GM23338 (cell line): ENCODE results near the gene HACD1. TPM values are rescaled to one million over a fixed set of nuclear protein-coding genes. Genes with fewer than 3 reads are reported as not detected.

ENCODE experiments used
- ATAC-seq: fragments of 200-7000 bp; cut with Tn5 transposase; 3 replicates; pipeline ENCODE4 v1.9.1; 2020
- DNase-seq: peaks from one replicate; pipeline ENCODE4 v3.0.0-alpha.2; 2015; ENCODE audit warnings: low spot score
- H2AFZ ChIP-seq: fragments of 200-600 bp; sonication (generic); 2 replicates; pipeline ENCODE4 v1.8.0; 2016; ENCODE audit warnings: antibody characterized with exemption, mild to moderate bottlenecking, moderate library complexity
- H3F3A ChIP-seq: fragments of 200-600 bp; sonication (generic); replicated peaks from 2 replicates; pipeline ENCODE4 v1.8.0; 2017; ENCODE audit warnings: antibody characterized with exemption, mixed run types, low read depth
- H3K27ac ChIP-seq: fragments of 200-600 bp; sonication (generic); 2 replicates; pipeline ENCODE4 v1.6.1; 2016; ENCODE audit warnings: low read depth
- H3K27me3 ChIP-seq: fragments of 200-600 bp; sonication (generic); 2 replicates; pipeline ENCODE4 v1.8.0; 2016; ENCODE audit warnings: mild to moderate bottlenecking, mixed run types, moderate library complexity; ENCODE audit not compliant: insufficient read depth
- H3K36me3 ChIP-seq: fragments of 200-600 bp; sonication (generic); 2 replicates; pipeline ENCODE4 v1.8.0; 2016; ENCODE audit warnings: mild to moderate bottlenecking; ENCODE audit not compliant: insufficient read depth
- H3K4me1 ChIP-seq: fragments of 200-600 bp; sonication (generic); 2 replicates; pipeline ENCODE4 v1.8.0; 2016; ENCODE audit warnings: mild to moderate bottlenecking, moderate library complexity; ENCODE audit not compliant: insufficient read depth
- H3K4me2 ChIP-seq: fragments of 200-600 bp; sonication (generic); 2 replicates; pipeline ENCODE4 v1.7.1; 2017; ENCODE audit warnings: mixed run types
- H3K4me3 ChIP-seq: fragments of 200-600 bp; sonication (generic); 2 replicates; pipeline ENCODE4 v1.6.1; 2016; ENCODE audit warnings: mixed run types
- H3K79me2 ChIP-seq: fragments of 200-600 bp; sonication (generic); replicated peaks from 2 replicates; pipeline ENCODE4 v1.8.0; 2017; ENCODE audit warnings: mild to moderate bottlenecking; ENCODE audit not compliant: insufficient read depth
- H3K9me2 ChIP-seq: fragments of 200-600 bp; sonication (generic); 2 replicates; pipeline ENCODE4 v1.8.0; 2017; ENCODE audit not compliant: insufficient read depth
- H4K20me1 ChIP-seq: fragments of 200-600 bp; sonication (generic); replicated peaks from 2 replicates; pipeline ENCODE4 v1.8.0; 2017; ENCODE audit warnings: mild to moderate bottlenecking; ENCODE audit not compliant: insufficient read depth
- H3K27ac Mint-ChIP-seq: 2 replicates; pipeline ENCODE4 v1.8.0; 2020; ENCODE audit warnings: inconsistent platforms, mild to moderate bottlenecking, moderate library complexity, mixed read lengths
- H3K27me3 Mint-ChIP-seq: 3 replicates; pipeline ENCODE4 v1.8.0; 2022; ENCODE audit warnings: low read depth, mild to moderate bottlenecking, moderate library complexity, mixed read lengths, inconsistent platforms; ENCODE audit not compliant: insufficient read depth, poor library complexity
- H3K36me3 Mint-ChIP-seq: 3 replicates; pipeline ENCODE4 v1.8.0; 2021; ENCODE audit warnings: low read depth, mild to moderate bottlenecking, inconsistent platforms, moderate library complexity, mixed read lengths
- H3K4me1 Mint-ChIP-seq: 3 replicates; pipeline ENCODE4 v1.8.0; 2020; ENCODE audit warnings: mild to moderate bottlenecking, inconsistent platforms, mixed read lengths
- H3K4me3 Mint-ChIP-seq: 3 replicates; pipeline ENCODE4 v1.8.0; 2021; ENCODE audit warnings: moderate library complexity, mild to moderate bottlenecking, inconsistent platforms, mixed read lengths
- H3K9me3 Mint-ChIP-seq: 3 replicates; pipeline ENCODE4 v1.8.0; 2020; ENCODE audit warnings: moderate library complexity, mild to moderate bottlenecking, inconsistent platforms, mixed read lengths
- CREB1 ChIP-seq: fragments of 250-450 bp; sonication (Bioruptor Pico); IDR thresholded peaks from 2 replicates; pipeline ENCODE4 v1.5.0; 2020; ENCODE audit warnings: low read depth, mild to moderate bottlenecking, moderate library complexity
- EZH2 ChIP-seq: fragments of 200-600 bp; sonication (generic); IDR thresholded peaks from one replicate; pipeline ENCODE4 v1.8.0; 2017; ENCODE audit warnings: antibody characterized with exemption, mild to moderate bottlenecking, low read depth; ENCODE audit not compliant: unreplicated experiment
- EZH2phosphoT487 ChIP-seq: fragments of 200-600 bp; sonication (generic); IDR thresholded peaks from one replicate; pipeline ENCODE4 v1.8.1; 2018; ENCODE audit warnings: antibody characterized with exemption; ENCODE audit not compliant: unreplicated experiment
- JUNB ChIP-seq: IDR thresholded peaks from one replicate; pipeline ENCODE4 v1.6.1; 2016; ENCODE audit warnings: antibody characterized with exemption; ENCODE audit not compliant: unreplicated experiment
- NANOG ChIP-seq: IDR thresholded peaks from 2 replicates; pipeline ENCODE4 v1.6.1; 2016; ENCODE audit warnings: antibody characterized with exemption, borderline replicate concordance
- POLR2AphosphoS5 ChIP-seq: IDR thresholded peaks from 2 replicates; pipeline ENCODE4 v1.6.1; 2016; ENCODE audit warnings: antibody characterized with exemption, low read depth
- STAT1 ChIP-seq: IDR thresholded peaks from one replicate; pipeline ENCODE4 v1.6.1; 2016; ENCODE audit warnings: antibody characterized with exemption; ENCODE audit not compliant: unreplicated experiment
- ZNF114 ChIP-seq: fragments of 250-450 bp; sonication (Bioruptor Pico); IDR thresholded peaks from 2 replicates; pipeline ENCODE4 v1.5.0; 2020; ENCODE audit warnings: mild to moderate bottlenecking, moderate library complexity
- ZNF331 ChIP-seq: fragments of 250-450 bp; sonication (Bioruptor Pico); IDR thresholded peaks from 2 replicates; pipeline ENCODE4 v1.5.0; 2020; ENCODE audit warnings: low read depth, mild to moderate bottlenecking, moderate library complexity
- polyA plus RNA-seq: library from polyadenylated mRNA; unstranded; fragments of >200 nt; fragmentation: Nextera tagmentation; extraction: Ambion mirVana; gene quantifications from 2 replicates; pipeline ENCODE4 v1.2.1, GENCODE V29; 2016
- total RNA-seq: library from RNA; depleted of rRNA; stranded (reverse); fragments of >200 nt; shearing (Covaris generic); gene quantifications from 2 replicates; pipeline ENCODE4 v1.2.3, GENCODE V29; 2014
- TF ChIP-seq, protein P1 (sequence below): IDR thresholded peaks from one replicate; pipeline ENCODE4 v1.6.1; 2018; ENCODE audit warnings: antibody characterized with exemption; ENCODE audit not compliant: unreplicated experiment
- TF ChIP-seq, protein P2 (sequence below): IDR thresholded peaks from 2 replicates; pipeline ENCODE4 v1.6.1; 2016; ENCODE audit warnings: antibody characterized with exemption
- TF ChIP-seq, protein P3 (sequence below): fragments of 250-450 bp; sonication (Bioruptor Pico); IDR thresholded peaks from 2 replicates; pipeline ENCODE4 v1.5.0; 2020; ENCODE audit warnings: mild to moderate bottlenecking, moderate library complexity
- TF ChIP-seq, protein P4 (sequence below), 2 experiments: fragments of 200-600 bp in 1 of 2; sonication (generic) in 1 of 2; conservative IDR thresholded peaks; 2 replicates each; pipeline versions ENCODE4 v1.5.1 to v1.6.1; 2016 to 2017; ENCODE audit warnings: antibody characterized with exemption in 2 of 2, low read depth in 2 of 2, mild to moderate bottlenecking in 2 of 2, moderate library complexity in 1 of 2

Gene HACD1
- total and polyA plus RNA-seq, 2 experiments from 2014 or later: 32.2 to 66.2 TPM

DNA sequence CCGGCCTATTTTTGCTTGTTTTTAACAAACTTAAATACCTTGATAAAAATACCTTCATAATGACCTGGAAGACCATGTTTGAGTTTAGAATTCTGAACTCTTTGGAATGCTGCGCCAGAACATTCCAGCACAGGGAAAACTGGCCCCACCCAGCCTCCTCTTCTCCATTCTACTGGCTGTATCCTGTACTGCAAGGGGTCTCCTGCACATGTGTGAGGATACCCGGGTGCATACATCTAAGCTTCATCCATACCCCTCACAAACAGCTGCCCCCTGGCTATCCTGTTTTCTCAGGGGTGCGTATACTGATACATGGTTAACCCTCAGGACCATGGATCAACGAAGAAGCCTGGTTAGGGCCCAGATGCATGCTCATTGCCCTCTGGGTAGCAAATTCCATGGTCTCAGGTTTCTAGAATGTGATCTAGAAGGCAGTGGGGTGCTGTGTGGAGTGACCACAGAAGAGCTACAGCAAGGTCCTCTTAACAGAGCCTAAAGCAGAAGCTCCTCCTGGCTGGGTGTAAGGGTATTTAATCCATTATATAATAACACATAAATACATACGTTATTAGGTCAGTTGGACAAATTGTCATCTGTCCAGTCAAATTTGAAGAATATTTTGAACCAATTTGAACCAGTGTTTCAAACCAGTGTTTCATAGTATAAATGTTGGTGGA, 26.1 kb downstream of the HACD1 start:
- TF ChIP-seq, protein P1, sequence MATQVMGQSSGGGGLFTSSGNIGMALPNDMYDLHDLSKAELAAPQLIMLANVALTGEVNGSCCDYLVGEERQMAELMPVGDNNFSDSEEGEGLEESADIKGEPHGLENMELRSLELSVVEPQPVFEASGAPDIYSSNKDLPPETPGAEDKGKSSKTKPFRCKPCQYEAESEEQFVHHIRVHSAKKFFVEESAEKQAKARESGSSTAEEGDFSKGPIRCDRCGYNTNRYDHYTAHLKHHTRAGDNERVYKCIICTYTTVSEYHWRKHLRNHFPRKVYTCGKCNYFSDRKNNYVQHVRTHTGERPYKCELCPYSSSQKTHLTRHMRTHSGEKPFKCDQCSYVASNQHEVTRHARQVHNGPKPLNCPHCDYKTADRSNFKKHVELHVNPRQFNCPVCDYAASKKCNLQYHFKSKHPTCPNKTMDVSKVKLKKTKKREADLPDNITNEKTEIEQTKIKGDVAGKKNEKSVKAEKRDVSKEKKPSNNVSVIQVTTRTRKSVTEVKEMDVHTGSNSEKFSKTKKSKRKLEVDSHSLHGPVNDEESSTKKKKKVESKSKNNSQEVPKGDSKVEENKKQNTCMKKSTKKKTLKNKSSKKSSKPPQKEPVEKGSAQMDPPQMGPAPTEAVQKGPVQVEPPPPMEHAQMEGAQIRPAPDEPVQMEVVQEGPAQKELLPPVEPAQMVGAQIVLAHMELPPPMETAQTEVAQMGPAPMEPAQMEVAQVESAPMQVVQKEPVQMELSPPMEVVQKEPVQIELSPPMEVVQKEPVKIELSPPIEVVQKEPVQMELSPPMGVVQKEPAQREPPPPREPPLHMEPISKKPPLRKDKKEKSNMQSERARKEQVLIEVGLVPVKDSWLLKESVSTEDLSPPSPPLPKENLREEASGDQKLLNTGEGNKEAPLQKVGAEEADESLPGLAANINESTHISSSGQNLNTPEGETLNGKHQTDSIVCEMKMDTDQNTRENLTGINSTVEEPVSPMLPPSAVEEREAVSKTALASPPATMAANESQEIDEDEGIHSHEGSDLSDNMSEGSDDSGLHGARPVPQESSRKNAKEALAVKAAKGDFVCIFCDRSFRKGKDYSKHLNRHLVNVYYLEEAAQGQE: no peak
- no peak for TF ChIP-seq JUNB
- TF ChIP-seq EZH2: no peak
- no peak for TF ChIP-seq POLR2AphosphoS5
- no peak for TF ChIP-seq ZNF114 (CRISPR knock-in tag)
- TF ChIP-seq, protein P2, sequence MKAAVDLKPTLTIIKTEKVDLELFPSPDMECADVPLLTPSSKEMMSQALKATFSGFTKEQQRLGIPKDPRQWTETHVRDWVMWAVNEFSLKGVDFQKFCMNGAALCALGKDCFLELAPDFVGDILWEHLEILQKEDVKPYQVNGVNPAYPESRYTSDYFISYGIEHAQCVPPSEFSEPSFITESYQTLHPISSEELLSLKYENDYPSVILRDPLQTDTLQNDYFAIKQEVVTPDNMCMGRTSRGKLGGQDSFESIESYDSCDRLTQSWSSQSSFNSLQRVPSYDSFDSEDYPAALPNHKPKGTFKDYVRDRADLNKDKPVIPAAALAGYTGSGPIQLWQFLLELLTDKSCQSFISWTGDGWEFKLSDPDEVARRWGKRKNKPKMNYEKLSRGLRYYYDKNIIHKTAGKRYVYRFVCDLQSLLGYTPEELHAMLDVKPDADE: no peak
- no peak for TF ChIP-seq CREB1 (CRISPR knock-in tag)
- no peak for TF ChIP-seq STAT1
- TF ChIP-seq, protein P3, sequence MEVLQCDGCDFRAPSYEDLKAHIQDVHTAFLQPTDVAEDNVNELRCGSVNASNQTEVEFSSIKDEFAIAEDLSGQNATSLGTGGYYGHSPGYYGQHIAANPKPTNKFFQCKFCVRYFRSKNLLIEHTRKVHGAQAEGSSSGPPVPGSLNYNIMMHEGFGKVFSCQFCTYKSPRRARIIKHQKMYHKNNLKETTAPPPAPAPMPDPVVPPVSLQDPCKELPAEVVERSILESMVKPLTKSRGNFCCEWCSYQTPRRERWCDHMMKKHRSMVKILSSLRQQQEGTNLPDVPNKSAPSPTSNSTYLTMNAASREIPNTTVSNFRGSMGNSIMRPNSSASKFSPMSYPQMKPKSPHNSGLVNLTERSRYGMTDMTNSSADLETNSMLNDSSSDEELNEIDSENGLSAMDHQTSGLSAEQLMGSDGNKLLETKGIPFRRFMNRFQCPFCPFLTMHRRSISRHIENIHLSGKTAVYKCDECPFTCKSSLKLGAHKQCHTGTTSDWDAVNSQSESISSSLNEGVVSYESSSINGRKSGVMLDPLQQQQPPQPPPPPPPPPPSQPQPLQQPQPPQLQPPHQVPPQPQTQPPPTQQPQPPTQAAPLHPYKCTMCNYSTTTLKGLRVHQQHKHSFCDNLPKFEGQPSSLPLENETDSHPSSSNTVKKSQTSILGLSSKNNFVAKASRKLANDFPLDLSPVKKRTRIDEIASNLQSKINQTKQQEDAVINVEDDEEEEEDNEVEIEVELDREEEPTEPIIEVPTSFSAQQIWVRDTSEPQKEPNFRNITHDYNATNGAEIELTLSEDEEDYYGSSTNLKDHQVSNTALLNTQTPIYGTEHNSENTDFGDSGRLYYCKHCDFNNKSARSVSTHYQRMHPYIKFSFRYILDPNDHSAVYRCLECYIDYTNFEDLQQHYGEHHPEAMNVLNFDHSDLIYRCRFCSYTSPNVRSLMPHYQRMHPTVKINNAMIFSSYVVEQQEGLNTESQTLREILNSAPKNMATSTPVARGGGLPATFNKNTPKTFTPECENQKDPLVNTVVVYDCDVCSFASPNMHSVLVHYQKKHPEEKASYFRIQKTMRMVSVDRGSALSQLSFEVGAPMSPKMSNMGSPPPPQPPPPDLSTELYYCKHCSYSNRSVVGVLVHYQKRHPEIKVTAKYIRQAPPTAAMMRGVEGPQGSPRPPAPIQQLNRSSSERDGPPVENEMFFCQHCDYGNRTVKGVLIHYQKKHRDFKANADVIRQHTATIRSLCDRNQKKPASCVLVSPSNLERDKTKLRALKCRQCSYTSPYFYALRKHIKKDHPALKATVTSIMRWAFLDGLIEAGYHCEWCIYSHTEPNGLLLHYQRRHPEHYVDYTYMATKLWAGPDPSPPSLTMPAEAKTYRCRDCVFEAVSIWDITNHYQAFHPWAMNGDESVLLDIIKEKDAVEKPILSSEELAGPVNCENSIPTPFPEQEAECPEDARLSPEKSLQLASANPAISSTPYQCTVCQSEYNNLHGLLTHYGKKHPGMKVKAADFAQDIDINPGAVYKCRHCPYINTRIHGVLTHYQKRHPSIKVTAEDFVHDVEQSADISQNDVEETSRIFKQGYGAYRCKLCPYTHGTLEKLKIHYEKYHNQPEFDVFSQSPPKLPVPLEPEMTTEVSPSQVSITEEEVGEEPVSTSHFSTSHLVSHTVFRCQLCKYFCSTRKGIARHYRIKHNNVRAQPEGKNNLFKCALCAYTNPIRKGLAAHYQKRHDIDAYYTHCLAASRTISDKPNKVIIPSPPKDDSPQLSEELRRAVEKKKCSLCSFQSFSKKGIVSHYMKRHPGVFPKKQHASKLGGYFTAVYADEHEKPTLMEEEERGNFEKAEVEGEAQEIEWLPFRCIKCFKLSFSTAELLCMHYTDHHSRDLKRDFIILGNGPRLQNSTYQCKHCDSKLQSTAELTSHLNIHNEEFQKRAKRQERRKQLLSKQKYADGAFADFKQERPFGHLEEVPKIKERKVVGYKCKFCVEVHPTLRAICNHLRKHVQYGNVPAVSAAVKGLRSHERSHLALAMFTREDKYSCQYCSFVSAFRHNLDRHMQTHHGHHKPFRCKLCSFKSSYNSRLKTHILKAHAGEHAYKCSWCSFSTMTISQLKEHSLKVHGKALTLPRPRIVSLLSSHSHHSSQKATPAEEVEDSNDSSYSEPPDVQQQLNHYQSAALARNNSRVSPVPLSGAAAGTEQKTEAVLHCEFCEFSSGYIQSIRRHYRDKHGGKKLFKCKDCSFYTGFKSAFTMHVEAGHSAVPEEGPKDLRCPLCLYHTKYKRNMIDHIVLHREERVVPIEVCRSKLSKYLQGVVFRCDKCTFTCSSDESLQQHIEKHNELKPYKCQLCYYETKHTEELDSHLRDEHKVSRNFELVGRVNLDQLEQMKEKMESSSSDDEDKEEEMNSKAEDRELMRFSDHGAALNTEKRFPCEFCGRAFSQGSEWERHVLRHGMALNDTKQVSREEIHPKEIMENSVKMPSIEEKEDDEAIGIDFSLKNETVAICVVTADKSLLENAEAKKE (CRISPR knock-in tag): no peak
- no peak for TF ChIP-seq EZH2phosphoT487
- TF ChIP-seq, protein P4, sequence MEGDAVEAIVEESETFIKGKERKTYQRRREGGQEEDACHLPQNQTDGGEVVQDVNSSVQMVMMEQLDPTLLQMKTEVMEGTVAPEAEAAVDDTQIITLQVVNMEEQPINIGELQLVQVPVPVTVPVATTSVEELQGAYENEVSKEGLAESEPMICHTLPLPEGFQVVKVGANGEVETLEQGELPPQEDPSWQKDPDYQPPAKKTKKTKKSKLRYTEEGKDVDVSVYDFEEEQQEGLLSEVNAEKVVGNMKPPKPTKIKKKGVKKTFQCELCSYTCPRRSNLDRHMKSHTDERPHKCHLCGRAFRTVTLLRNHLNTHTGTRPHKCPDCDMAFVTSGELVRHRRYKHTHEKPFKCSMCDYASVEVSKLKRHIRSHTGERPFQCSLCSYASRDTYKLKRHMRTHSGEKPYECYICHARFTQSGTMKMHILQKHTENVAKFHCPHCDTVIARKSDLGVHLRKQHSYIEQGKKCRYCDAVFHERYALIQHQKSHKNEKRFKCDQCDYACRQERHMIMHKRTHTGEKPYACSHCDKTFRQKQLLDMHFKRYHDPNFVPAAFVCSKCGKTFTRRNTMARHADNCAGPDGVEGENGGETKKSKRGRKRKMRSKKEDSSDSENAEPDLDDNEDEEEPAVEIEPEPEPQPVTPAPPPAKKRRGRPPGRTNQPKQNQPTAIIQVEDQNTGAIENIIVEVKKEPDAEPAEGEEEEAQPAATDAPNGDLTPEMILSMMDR (conservative IDR thresholded peaks at IDR 0.05; ENCODE audit: low read depth in 2 of 2): no peak
- no peak for TF ChIP-seq NANOG
- TF ChIP-seq ZNF331: no peak
- Mint-ChIP-seq H3K27ac (no peak overlapping the region), H3K36me3 (peaks cover 10% of the 10 kb centered on the region; the same call in 2 of the 3 replicates), H3K27me3 (peaks cover 3% of the 10 kb centered on the region), H3K4me1 (peaks cover 5% of the 10 kb centered on the region), H3K4me3 (no peak overlapping the region), H3K9me3 (peaks cover 4% of the 10 kb centered on the region; the same call in 2 of the 3 replicates)
- Histone ChIP-seq H3K4me3 (no peak overlapping the region), H2AFZ (no peak overlapping the region), H3K79me2 (no peaks in the 10 kb centered on the region), H3K9me2 (no peaks in the 10 kb centered on the region), H3K4me2 (no peak overlapping the region), H4K20me1 (no peaks in the 10 kb centered on the region), H3K27ac (no peak overlapping the region), H3F3A (no peaks in the 10 kb centered on the region), H3K27me3 (no peaks in the 10 kb centered on the region), H3K4me1 (peaks cover 6% of the 10 kb centered on the region; the same call in 1 of the 2 replicates), H3K36me3 (peaks cover 7% of the 10 kb centered on the region; the same call in 1 of the 2 replicates)
- ATAC-seq: no peak
- peak; percentile 4 for DNase-seq
